ENCODE measurements around the gene ATP2B1. TPM values are rescaled to one million over a fixed set of nuclear protein-coding genes. Genes with fewer than 3 reads are reported as not detected.
A peak's percentile ranks its signal among the peaks of the same experiment; 100 is the strongest.

The ATP2B1 gene
- total and polyA plus RNA-seq, 2 donors: 13.3 to 183 TPM

DNA sequence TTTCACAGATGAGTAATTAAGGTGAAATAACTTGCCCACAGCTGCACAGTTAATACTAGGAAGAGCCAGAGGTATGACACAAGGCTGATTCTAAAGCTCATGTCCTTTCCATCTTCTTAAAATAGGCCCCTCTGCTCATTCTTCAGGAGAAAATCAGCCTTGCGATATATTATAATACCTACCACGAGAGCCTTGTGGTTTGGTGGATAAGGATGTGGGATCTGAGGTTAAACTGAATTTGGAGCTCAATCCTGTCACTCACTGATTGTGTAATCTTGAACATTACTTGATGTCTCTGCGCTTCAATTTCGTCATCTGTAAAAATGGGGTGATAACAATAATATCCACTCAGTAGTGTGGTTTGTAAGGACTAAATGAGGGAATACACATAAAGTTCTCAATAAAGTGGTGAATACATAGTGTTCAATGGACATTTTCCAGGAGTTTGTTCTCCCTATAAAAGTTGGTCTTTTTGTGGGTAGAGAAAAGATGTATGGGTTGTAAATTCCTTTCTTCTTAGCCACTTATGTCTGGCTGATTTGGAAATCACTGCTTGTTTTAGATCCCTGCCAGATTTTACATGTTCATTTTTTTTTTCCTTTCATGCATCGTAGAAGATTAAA is 25.1 kb upstream of the ATP2B1 start:
- Histone ChIP-seq H3K4me3 (ENCODE audit: low read depth, low read length) (no peak overlapping the region), H3K4me1 (ENCODE audit: insufficient read depth) (no peaks in the 10 kb centered on the region), H3K36me3 (ENCODE audit: insufficient read depth) (no peaks in the 10 kb centered on the region), H3K27ac (ENCODE audit: low read depth) (no peak overlapping the region)
- WGBS: 75% methylated on average over 5 of the region's 5 CpGs
- DNase-seq (ENCODE audit: extremely low spot score): no peak

DNA sequence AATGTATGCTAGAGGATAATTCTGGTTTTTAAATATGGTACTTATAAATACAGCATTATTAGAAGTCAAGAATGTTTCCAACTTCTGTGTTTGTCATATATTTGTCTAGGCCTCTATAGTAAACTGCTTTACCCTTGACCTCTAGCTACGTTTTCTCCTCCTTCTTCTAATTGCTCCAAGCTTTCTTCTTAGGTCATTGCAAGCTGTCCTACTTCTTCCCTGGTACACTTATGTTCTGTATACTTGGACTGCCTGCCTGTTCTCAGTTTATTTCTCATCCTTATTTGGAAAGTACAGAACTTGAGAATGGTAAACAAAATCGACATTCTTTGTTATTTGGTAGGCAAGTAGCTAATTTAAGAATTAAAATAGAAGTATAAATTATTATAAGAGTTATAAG is 23.9 kb upstream of the ATP2B1 start:
- Histone ChIP-seq H3K36me3 (ENCODE audit: insufficient read depth) (no peaks in the 10 kb centered on the region), H3K4me1 (ENCODE audit: insufficient read depth) (no peaks in the 10 kb centered on the region), H3K4me3 (ENCODE audit: low read depth, low read length) (no peak overlapping the region), H3K27ac (ENCODE audit: low read depth) (no peak overlapping the region)
- no peak for DNase-seq (ENCODE audit: extremely low spot score)
- WGBS: 56% methylated on average over 2 of the region's 2 CpGs

- 49% methylated on average over 2 of the region's 2 CpGs for WGBS
- Histone ChIP-seq H3K4me3 (ENCODE audit: low read depth, low read length) (no peak overlapping the region), H3K36me3 (ENCODE audit: insufficient read depth) (no peaks in the 10 kb centered on the region), H3K27ac (ENCODE audit: low read depth) (peak overlapping the region; percentile 23), H3K4me1 (ENCODE audit: insufficient read depth) (no peaks in the 10 kb centered on the region)
- DNase-seq (ENCODE audit: extremely low spot score): no peak
Measured at GRCh38 chr12:89731614-89732013, 23.0 kb upstream of the ATP2B1 start.

- Histone ChIP-seq H3K27ac (ENCODE audit: low read depth) (peak overlapping the region; percentile 5), H3K36me3 (ENCODE audit: insufficient read depth) (no peaks in the 10 kb centered on the region), H3K4me1 (ENCODE audit: insufficient read depth) (no peaks in the 10 kb centered on the region), H3K4me3 (ENCODE audit: low read depth, low read length) (no peak overlapping the region)
- DNase-seq (ENCODE audit: extremely low spot score): no peak
- 75% methylated on average over 3 of the region's 3 CpGs for WGBS
Measured at GRCh38 chr12:89731089-89731488, 22.5 kb upstream of the ATP2B1 start.

GRCh38 chr12:89729946-89730459 is 21.4 kb upstream of the ATP2B1 start:
- DNase-seq (ENCODE audit: extremely low spot score): no peak
- 82% methylated on average over 4 of the region's 4 CpGs for WGBS
- Histone ChIP-seq H3K4me1 (ENCODE audit: insufficient read depth) (no peaks in the 10 kb centered on the region), H3K36me3 (ENCODE audit: insufficient read depth) (no peaks in the 10 kb centered on the region), H3K27ac (ENCODE audit: low read depth) (no peak overlapping the region), H3K4me3 (ENCODE audit: low read depth, low read length) (no peak overlapping the region)

DNA sequence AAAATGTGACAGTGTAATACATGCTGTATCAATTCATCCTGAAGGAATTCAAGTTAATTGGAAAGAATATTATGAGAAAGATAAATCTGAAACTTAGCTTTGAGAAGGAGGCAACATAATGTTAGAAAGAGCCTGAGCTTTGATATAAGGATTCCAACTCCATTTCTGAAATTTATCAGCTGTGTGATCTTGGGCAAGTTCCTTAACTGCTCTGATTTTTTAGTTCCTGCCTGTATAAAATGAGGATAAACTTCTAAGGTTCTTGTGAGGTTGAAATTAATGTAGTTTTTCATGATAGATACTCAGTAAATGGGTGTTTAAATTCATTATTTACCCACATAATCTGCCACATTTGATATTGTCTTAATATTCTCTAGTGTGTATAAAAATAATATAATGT is 14.6 kb upstream of the ATP2B1 start:
- H3K4me1 ChIP-seq (ENCODE audit: insufficient read depth): no peaks in the 10 kb centered on the region
- no peak overlapping the region for H3K27ac ChIP-seq (ENCODE audit: low read depth)
- DNase-seq (ENCODE audit: extremely low spot score): no peak
- no peaks in the 10 kb centered on the region for H3K36me3 ChIP-seq (ENCODE audit: insufficient read depth)
- H3K4me3 ChIP-seq (ENCODE audit: low read depth, low read length): no peak overlapping the region

- WGBS: 84% methylated on average over 8 of the region's 8 CpGs
Measured at GRCh38 chr12:89721291-89721987, 12.8 kb upstream of the ATP2B1 start.

DNA sequence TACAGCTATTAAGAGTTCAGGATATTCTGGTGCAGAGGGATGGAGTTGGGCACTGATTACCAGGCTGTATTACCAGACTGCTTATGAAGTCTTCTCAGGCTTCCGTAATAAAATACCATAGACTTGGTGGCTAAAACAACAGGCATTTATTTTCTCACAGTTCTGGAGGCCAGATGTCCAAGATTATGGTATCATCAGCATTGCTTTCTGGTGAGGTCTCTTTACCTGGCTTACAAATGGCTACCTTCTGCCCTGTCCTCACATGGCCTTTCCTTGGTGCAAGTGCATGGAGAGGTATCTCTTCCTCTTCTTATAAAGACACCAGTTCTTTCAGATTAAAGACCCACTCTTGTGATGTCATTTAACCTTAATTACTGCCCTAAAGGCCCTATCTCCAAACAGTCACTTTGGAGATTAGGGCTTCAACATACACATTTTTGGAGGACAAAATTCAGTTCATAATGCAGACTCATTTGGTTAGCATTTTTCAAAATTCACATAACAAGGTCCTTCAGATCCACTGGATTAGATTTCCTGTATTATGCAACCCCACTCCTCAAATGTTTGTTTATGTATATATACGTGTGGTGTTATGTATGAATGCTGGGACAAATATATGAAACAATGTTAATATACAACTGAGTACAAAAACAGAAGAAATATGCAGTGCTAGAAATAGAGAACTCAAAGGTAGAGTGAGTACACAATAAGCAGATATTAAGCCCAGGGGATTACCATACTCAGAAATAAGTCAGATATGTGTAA is 9.3 kb upstream of the ATP2B1 start:
- Histone ChIP-seq H3K4me1 (ENCODE audit: insufficient read depth) (no peaks in the 10 kb centered on the region), H3K4me3 (ENCODE audit: low read depth, low read length) (no peak overlapping the region), H3K27ac (ENCODE audit: low read depth) (no peak overlapping the region), H3K36me3 (ENCODE audit: insufficient read depth) (no peaks in the 10 kb centered on the region)
- DNase-seq (ENCODE audit: extremely low spot score): no peak
- WGBS: 94% methylated on average over 2 of the region's 2 CpGs

More at GRCh38 chr12:89721291-89721987, 12.8 kb upstream of the ATP2B1 start:
- no peaks in the 10 kb centered on the region for H3K4me1 ChIP-seq (ENCODE audit: insufficient read depth)
- no peaks in the 10 kb centered on the region for H3K36me3 ChIP-seq (ENCODE audit: insufficient read depth)
- no peak for DNase-seq (ENCODE audit: extremely low spot score)
- H3K4me3 ChIP-seq (ENCODE audit: low read depth, low read length): no peak overlapping the region
- no peak overlapping the region for H3K27ac ChIP-seq (ENCODE audit: low read depth)

DNA sequence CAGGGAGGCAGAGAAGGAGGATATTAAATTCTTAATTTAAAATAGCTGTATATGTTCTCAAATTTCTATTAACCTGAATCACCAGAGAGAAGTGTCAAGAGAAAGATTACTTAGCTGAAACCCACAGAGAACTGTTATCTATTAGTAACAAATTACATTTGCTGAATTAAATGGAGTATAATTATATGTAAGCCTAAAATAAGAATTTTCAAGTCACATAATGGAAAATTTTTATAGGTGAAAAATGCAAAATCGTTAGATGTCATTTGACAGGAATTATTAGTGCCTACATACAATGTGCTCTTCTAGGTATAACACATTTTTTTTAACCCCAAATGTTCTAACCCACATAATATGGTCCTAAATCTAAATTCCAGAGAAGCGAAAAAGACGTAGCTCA is 4.1 kb upstream of the ATP2B1 start:
- DNase-seq (ENCODE audit: extremely low spot score): no peak
- Histone ChIP-seq H3K36me3 (ENCODE audit: insufficient read depth) (no peaks in the 10 kb centered on the region), H3K4me1 (ENCODE audit: insufficient read depth) (no peaks in the 10 kb centered on the region), H3K27ac (ENCODE audit: low read depth) (no peak overlapping the region), H3K4me3 (ENCODE audit: low read depth, low read length) (no peak overlapping the region)
- WGBS: 95% methylated on average over 3 of the region's 3 CpGs

- WGBS: 71% methylated on average over 7 of the region's 7 CpGs
- no peak for DNase-seq (ENCODE audit: extremely low spot score)
- no peak overlapping the region for H3K27ac ChIP-seq (ENCODE audit: low read depth)
- H3K4me1 ChIP-seq (ENCODE audit: insufficient read depth): peaks cover 1% of the 10 kb centered on the region
- no peak overlapping the region for H3K4me3 ChIP-seq (ENCODE audit: low read depth, low read length)
- no peaks in the 10 kb centered on the region for H3K36me3 ChIP-seq (ENCODE audit: insufficient read depth)
Measured at GRCh38 chr12:89710873-89711750, 2.5 kb upstream of the ATP2B1 start.

GRCh38 chr12:89709995-89710872 is 1.6 kb upstream of the ATP2B1 start:
- peaks cover 1% of the 10 kb centered on the region for H3K4me1 ChIP-seq (ENCODE audit: insufficient read depth)
- 2% methylated on average over 45 of the region's 45 CpGs for WGBS
- DNase-seq (ENCODE audit: extremely low spot score): peak; percentile 29
- no peaks in the 10 kb centered on the region for H3K36me3 ChIP-seq (ENCODE audit: insufficient read depth)
- H3K4me3 ChIP-seq (ENCODE audit: low read depth, low read length): peak overlapping the region; percentile 98
- peak overlapping the region; percentile 99 for H3K27ac ChIP-seq (ENCODE audit: low read depth)

DNA sequence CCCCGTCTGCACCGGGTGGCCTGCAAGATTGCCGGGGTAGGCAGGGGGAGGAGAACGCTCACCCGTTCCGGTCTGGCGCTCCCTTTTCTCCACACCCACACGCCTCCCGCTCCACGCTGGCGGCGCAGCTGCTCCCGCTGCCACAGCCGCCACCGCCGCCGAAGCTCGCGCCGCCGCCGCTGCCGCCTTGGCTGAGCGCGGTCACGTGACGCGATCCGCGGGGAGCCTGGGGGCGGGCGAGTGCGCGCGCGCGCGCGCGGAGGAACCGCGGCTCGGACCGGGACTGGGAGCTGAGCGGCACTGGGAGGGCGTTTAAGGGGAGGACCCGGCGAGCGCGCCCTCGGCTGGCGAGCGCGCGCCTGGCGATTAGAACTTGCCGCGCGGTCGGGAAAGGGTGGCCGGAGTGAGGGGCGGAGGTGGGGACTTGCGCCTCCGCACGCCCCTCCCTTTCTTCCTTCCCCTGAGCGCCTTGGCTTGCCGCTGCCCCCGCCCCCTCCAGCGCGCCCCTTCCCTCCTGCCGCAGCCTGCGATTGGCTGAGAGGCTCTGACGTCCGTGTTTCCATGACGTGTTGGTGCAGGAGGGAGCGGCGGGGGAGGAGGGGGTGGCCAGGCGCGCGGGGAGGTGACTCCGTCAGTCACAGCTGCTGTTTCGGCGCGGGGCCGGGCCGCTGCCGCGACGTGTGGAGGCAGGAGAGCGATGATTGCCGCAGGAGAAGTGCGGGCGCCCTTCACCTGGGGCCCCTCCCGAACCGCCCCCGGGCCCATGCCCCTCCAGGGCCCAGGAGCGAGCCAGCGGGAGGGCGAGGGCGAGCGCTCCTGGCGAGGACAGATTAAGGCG is 738 bp upstream of the ATP2B1 start:
- DNase-seq (ENCODE audit: extremely low spot score): peak; percentile 96
- peak overlapping the region; percentile 99 for H3K27ac ChIP-seq (ENCODE audit: low read depth)
- WGBS: under 1% methylated on average over 102 of the region's 103 CpGs
- no peaks in the 10 kb centered on the region for H3K36me3 ChIP-seq (ENCODE audit: insufficient read depth)
- H3K4me1 ChIP-seq (ENCODE audit: insufficient read depth): peaks cover 1% of the 10 kb centered on the region
- H3K4me3 ChIP-seq (ENCODE audit: low read depth, low read length): peak overlapping the region; percentile 98
